Measurements from ENCODE around the gene PXT1.
"Not testable (repeated sequence)": the region's sequence is repeated elsewhere in the genome, so short reads cannot be mapped to it uniquely, and the experiment has no call there.

Gene PXT1

DNA sequence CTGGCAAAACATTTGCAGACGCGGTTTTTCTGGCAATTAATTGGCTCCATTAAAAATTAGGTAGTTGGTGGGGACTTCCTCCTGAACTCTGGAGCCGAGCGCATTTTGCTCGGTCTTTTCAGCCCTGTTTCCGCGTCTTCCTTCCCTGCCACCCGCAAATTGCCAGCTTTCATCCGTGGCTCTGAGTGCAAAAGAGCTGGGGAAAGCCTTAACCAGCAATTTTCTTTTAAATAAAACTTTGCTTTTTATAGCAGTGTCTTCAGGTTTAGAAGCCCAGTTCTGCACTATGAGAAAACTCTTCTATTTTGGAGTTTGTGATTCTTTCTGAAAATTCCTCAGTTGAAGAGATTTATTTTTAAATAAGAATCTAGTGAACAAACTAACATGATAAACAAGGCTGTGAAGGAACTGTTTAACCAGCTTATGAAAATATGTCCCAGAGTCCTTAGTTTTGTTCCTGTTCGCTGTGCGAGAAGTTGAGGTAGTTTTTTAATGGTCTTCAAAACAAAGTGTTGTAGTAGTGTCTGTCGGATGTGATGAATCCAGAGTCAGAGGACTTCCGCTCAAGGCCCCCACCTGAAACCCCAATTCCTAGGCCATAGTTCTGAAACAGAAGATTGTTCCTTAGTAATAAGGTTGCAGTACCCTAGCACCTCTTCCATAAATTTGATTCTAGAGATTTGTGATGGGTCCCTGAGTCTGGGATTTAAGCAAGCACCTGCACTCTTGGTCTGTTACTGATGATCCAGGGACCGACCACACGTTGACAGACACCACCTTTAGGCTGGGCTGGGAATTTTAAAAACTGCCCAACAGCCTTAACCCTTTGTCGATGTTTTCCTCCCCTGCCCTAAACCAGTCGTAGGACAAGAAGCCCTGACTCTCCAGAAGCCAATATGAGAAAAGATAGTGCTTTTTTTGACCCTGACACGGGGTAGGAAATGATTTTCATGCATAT, 1.1 kb upstream of the PXT1 start:
- DNase-seq: no peak

DNA sequence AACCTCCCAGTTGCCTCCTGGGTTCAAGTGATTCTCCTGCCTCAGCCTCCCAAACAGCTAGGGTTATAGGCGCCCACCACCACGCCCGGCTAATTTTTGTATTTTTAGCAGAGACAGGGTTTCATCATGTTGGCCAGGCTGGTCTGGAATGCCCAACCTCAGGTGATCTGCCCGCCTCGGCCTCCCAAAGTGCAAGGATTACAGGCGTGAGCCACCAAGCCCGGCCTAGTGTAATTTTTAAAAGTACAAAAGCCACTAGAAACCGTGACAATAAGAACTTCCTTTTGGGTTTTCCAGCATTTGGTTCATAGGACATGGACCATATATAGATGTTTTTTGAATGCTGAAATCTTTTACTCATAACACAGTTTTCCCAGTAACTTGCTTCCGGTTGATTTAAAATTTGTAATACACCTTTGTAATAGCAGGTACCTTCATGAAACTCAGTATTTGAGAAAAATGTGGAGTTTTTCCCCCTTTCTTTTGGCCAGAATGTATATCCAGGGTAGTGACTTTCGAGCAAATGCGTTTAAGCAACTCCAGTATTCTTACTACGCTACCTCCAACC, 467 bp downstream of the PXT1 start:
- no peak for DNase-seq

DNA sequence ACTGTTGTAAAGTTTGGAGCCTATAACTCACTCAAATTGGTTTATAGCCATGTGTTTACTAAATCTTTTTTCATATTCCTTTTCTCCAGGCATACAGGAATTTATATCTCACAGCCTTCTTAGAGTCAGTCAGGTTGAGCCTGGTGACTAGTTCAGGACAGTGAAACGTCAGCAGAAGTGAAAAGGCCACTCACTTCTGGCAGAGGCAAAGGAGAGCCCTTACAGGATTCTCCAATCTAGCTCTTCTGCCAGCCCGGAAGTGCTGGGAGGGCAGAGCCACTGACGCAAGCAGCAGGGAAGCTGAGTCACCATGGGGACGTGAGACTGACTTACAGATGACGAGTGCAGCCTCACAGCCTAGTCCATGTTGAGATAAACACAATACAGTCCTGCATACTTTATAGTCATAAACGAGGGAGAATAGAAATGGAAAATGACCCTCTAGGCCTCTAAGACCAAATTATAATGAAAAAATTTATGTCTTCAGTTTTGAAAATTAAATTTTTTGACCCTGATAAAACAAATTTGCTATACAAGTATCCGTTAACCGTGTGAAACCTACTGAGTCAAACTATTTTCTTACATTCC, 1.3 kb downstream of the PXT1 start:
- peak; percentile 87 for DNase-seq

DNA sequence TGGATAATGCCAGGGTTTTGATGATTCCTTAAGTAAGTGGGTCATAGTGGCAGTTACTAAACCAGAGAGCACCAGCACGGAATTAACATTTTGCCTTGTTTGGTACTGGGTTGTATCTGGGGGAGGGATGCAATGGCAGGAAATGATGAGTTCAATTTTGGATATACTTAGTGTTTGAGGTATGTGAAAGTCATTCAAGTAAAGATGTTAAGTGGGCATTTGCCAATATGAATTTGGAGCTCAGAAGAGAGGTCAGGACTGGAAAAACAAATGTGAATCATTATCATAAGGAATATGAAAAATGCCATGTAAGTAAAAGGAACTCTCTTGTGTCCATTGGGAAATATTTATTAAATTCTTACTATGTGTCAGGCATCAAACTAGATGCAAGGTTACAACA, 6.2 kb downstream of the PXT1 start:
- DNase-seq: no peak

DNA sequence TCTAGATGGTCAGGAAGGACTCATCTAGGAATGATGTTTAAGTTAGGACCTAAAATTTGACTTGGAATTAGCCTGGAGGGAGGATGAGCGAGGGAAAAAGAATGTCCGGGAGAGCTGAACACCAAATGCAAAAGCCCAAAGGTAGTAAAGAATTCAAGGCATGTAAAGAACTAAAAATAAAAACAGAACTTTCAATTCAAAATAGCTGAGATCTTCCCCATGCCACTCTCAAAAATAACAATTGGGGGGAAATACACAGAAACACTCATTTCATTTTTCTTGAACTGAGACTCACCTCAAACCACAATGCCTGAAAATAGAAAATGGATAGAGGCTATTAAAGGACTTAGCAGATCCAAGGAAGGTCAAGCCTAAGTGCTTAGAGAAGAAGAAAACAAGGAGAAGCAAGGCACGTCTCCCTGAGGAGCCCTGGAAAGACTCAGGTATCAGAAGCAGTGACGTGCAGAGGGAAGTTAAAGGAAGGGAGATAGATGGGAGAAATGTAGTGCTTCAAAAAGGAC, 10.4 kb downstream of the PXT1 start:
- no peak for DNase-seq

DNA sequence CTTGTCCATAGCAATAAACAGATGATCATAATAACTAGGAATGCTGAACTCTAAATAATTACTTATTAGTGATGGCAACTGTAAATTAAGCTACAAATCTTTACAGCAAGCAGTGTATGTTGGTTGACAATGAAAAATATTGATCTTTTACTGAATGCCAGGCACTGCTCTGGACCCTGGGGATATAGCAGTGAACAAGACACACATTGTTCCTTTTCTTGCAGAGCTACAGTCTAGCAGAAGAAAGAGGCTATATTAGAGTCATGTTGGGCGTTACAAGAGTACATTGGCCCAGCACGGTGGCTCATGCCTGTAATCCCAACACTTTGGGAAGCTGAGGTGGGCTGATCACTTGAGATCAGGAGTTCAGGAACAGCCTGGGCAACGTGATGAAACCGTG, 11.5 kb downstream of the PXT1 start:
- no peak for DNase-seq

DNA sequence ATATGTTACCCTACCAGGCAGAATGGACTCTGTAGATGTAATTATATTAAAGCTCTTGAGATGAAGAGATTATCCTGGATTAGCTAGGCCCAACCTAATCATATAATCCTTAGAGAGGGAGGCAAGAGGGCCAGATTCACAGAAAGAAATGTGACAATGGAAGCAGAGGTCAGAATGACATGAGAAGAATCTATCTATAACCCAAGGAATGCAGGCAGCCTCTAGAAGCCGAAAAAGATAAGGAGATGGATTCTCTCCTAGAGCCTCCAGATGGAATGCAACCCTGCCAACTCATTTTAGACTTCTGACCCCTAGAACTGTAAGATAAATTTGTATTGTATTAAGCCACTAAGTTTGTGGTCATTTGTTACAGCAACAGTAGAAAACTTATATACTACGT, 12.3 kb downstream of the PXT1 start:
- no peak for DNase-seq

DNA sequence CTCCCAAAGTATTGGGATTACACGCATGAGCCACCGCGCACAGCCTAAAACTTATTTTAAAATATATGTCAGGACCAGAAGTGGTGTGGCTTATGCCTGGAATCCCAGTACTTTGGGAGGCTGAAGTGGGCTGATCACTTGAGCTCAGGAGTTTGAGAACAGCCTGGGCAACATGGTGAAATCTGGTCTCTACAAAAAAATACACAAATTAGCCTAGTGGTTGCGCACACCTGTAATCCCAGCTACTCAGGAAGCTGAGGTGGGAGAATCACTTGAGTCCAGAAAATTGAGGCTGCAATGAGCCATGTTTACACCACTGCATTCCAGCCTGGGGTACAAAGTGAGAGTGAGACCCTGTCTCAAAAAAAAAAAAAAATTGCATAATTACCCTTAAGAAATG, 13.7 kb downstream of the PXT1 start:
- DNase-seq: no peak

DNA sequence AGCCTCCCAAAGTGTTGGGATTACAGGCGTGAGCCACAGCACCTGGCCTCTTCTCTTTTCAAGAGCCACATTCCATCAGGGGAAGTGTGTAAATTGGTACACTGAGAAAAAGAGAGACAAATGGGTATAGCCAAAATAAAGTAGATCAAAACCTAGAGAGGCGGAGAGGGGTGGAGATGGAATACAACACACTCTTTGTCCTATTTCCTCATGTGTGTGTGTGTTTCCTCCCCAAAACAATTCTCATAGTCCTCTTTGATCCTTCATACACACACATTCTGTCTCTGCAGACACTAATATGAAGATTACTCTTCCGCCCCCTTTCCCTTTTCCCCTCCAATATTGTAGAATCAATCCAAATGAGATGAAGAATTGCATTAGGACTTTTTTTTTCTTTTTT, 16.0 kb downstream of the PXT1 start:
- no peak for DNase-seq

DNA sequence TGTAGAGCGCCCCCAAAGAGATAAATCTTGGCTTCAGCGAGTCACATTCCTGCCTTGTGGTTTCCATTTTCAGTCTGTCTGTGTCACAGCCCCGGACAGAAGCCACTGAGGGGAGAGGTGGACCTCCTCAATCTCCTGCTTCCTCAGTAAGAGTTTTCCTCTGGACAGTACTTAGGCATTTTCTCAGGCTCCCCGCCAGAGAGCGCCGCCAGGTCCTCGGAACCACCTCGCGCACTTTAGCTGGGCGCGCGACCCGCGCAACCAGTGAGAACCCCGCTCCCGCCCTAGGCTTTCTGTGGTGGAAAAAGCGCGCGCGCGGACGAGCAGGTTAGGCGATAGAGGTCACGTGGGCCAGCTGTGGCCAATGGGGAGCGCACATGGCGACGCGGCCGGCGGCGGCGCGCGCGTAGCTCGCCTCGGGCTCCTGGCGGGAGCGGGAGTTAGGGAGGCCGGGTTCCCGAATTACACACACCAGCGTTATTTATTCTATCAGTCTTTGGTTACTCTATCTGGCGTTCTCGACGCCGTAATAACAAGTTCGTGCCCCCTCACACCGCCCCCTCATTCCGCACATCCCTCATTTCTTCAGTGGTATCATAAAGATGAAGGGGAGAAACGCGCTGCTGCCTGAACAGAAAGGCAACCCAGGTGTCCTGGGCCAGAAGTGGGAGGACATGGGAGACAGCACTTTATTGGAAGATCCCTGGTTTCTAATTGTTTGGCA, 19.4 kb downstream of the PXT1 start:
- DNase-seq: peak; percentile 98

DNA sequence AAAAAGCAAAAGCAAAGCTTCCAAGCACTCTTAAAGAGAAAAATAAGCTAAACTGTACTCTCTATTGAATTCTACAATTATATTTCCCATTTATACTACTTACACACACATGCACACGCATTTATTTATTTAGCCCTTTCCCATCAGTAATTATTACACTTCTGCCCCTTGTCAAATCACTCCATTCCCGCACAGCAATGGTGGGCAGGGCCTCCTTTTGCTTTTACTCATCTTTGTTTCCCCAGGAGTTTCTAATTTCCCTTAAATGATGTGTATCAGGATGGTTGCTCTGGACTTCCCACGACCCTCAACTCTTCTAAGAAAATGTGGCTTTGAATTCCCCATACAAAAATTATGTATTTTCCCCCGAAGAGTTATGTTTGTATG, 19.9 kb downstream of the PXT1 start:
- DNase-seq: no peak

DNA sequence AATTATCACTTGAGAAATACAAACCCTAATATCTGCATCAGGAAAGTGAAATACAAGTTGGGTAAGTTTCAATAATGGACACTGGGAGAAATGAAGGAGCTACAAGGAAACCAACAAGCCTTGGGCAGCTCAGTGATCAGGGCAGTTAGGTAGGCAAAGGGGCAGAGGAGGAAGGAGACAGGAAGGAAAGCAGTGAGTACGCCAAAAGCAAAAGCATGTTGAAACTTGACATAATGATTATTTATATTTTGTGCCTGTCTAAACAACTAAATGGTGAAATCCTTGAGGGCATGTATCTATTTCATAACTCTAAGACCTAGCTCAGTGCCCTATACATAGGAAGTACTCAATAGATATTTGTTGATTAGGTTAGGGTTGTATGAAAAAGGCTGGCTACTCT, 23.3 kb downstream of the PXT1 start:
- no peak for DNase-seq

DNA sequence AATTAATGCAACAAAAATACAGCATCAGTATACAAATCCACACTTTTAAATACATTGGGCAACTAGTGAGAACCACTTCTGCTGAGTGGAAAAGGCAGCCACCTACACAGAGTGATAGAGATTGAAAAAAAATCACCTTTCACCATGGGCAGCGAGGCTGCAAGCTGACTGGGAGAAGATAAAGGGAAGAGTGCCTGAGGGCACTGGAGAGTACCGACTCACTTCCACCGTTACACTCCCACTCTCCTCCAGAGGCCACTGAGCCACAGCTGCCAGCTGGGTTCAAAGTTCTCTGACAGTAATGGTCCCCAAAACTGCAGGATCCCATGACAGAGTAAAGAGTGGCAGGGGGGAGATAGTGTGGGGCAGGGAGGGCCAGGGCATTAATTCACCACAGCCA, 24.1 kb downstream of the PXT1 start:
- DNase-seq: no peak

DNA sequence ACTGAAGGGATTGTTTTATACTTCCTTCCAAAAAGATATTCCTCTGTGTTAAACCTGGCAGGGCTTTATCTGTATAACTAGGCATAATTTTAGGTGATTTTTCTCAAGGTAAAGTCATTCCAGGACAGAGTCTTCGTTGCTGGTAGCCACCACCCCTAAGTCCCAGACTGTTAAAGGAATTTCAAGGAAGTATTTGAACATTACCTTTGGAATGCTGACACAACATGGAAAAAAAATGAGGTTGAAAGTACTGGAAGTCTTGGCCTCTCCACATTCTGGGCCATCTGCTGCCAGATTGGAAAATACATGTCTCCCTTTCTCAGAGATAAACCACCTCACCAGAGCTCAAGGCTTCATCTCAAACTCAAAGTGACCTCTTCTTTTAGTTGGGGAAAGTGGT, 28.2 kb downstream of the PXT1 start:
- no peak for DNase-seq

DNA sequence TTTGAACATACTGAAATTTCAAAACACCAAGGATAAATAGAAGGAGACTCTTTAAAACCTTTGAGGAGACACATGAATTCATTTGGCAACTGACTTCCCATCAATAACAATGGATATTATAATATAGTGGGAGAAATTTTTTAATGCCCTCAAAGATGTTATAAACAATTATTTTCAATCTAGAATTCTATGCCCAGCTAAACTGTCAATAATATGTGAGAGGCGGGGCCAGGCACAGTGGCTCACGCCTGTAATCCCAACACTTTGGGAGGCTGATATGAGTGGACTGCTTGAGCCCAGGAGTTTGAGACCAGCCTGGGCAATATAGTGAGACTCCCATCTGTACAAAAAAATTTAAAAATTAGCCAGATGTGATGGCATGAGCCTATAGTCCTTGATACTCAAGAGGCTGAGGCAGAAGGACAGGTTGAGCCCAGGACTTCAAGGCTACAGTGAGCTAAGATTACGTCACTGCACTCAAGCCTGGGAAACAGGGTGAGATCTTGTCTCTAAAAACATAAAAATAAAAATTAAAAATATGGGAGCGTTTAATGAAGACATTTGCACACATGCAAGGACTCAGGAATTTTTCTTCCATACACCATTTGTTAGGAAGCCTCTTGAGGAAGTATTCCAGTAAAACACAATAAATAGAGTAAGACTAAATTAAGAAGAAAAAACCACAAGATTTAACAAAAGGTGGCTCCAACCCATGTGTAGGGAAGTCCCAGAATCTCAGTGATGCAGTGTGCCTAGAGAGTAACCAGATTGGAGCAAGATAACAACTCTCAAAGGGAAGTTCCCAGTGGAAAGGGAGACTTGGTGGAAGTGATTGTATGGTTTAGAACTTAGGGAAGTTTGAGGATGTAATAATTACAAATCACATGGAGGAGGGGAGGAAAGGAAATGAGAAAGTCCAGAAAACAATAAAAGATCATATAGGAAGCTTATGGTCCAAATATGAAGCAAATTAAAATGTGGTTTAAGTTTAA, 28.9 kb downstream of the PXT1 start:
- DNase-seq: no peak

DNA sequence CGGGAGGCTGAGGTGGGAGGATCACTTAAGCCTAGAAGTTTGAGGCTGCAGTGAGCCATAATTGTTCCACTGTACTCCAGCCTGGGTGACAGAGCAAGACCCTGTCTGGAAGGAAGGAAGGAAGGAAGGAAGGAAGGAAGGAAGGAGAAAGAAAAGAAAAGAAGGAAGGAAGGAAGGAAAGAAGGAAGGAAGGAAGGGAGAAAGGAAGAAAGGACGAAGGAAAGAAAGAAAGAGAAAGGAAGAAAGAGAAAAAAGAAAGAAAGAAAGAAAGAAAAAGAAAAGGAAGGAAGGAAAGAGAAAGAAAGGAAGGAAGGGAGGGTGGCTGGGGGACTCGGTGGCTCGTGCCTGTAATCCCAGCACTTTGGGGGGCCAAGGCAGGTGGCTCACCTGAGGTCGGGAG, 32.9 kb downstream of the PXT1 start:
- not testable (repeated sequence) for DNase-seq

DNA sequence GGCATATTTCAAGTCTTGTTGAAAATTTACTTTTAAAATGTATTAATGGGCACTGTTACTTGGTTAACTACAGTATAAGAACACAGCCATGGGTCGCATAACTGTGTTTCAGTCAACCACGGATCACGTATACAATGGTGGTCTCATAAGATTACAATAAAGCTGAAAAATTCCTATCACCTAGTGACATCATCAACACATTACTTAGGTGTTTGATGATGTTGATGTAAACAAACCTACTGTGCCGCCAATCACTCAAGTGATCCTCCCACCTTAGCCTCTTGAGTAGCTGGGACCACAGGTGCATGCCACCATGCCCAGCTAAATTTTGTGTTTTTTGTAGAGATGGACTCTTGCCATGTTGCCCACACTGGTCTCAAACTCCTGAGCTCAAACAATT, 38.5 kb downstream of the PXT1 start:
- no peak for DNase-seq

DNA sequence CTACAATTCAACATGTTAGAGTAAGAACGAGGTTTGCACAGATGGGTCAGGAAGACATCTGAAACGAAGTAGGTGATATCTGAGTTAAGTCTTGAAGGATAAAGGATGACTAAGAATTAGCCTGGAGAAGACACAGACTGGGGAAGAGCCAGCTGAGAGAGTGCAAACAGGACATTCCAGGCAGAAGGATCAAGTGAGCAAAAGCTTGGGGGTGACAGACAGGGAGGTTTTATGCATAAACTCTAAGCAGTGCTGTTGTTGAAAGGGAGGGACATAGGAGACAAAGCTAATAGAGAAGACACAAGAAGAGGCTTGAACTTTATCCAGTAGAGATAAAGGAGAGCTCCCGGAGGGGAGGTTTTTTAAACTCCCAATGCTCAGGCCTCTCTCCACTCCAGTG, 40.2 kb downstream of the PXT1 start:
- no peak for DNase-seq

DNA sequence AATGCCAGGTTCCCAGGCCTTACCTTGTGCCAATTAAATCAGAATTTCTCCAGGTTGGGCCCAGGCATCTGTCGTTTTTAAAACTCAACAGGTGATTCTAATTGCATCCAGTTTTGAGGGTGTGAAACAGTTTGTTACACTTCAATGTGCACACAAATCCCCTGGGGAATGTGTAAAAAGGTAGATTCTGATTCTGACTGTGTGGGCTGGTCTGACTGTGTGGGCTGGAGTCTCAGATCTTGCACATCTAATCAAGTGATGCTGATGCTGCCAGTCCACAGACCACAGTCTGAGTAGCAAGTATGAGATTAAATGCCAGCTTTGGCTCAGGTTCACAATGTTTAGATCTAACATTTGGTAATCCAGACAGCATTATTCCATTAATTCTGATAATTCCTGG, 42.7 kb downstream of the PXT1 start:
- DNase-seq: no peak

DNA sequence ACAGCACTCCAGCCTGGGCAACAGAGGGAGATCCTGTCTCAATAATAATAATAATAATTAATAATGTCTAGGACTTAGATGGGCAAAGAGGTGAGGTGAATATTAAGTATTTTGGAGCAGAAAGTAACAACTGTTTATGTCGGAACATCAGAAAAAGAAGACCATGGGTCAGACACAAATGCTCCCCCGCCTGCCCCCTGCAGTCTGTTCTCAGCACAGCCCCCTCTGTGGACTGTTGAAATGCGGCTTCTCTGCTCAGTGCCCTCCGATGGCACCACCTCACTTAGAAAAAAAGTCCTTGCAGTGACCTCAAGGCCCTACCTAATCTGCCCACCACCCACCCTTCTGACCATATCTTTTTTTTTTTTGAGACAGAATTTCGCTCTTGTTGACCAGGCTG, 50.0 kb downstream of the PXT1 start:
- DNase-seq: no peak

DNA sequence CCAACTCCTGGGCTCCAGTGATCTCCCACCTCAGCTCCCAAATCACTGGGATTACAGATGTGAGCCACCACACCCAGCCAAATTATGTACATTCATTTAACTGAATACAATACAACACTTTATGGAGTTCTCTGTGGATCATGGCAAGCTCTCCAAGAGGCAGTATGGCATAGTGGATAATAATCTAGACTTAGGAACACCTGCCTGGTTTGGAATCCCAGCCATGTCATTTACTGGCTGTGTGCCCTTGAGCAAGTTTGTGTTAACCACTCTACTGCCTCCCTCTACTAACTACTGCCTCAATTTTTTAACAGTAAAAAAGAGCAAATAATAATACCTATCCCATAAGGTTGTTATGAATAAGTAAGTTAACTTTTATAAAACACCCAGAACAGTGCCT, 53.3 kb downstream of the PXT1 start:
- DNase-seq: no peak
